HepG2 (cell line): ENCODE measurements around the gene WWP2. TPM values are rescaled to one million over a fixed set of nuclear protein-coding genes. Genes with fewer than 3 reads are reported as not detected.
A peak's percentile ranks its signal among the peaks of the same experiment; 100 is the strongest.

Experiments used
- ETV6 ChIP-seq: sonication (generic); formaldehyde crosslinking; conservative IDR thresholded peaks from 2 replicates; pipeline ENCODE4 v1.4.0; 2020; ENCODE audit warnings: missing genetic modification reagents
- HCFC1 ChIP-seq: fragments of 150-350 bp; IDR thresholded peaks from 2 replicates; pipeline ENCODE4 v1.6.1; 2014; ENCODE audit warnings: low read depth, low read length
- HHEX ChIP-seq: IDR thresholded peaks from 2 replicates; pipeline ENCODE4 v1.6.1; 2016; ENCODE audit warnings: control low read depth
- HMG20A ChIP-seq: IDR thresholded peaks from 2 replicates; pipeline ENCODE4 v1.6.1; 2016; ENCODE audit warnings: borderline replicate concordance
- HOXA5 ChIP-seq: sonication (generic); formaldehyde crosslinking; IDR thresholded peaks from 2 replicates; pipeline ENCODE4 v1.4.0; 2020; ENCODE audit warnings: missing genetic modification reagents
- IKZF5 ChIP-seq: IDR thresholded peaks from 2 replicates; pipeline ENCODE4 v1.6.1; 2018; ENCODE audit warnings: missing genetic modification reagents, mild to moderate bottlenecking, missing compliant biosample characterization
- MBNL3 ChIP-seq: fragments of 250-450 bp; sonication (Bioruptor Pico); conservative IDR thresholded peaks from 2 replicates; pipeline ENCODE4 v1.8.0; 2022; ENCODE audit warnings: mild to moderate bottlenecking, inconsistent platforms
- MTA3 ChIP-seq: sonication (generic); formaldehyde crosslinking; IDR thresholded peaks from 2 replicates; pipeline ENCODE4 v1.4.0; 2020; ENCODE audit warnings: missing genetic modification reagents
- RARA ChIP-seq: IDR thresholded peaks from 2 replicates; pipeline ENCODE4 v1.6.1; 2016; ENCODE audit warnings: missing genetic modification reagents, missing compliant biosample characterization
- SRSF9 ChIP-seq: fragments of 200-400 bp; formaldehyde crosslinking; IDR thresholded peaks from 2 replicates; pipeline ENCODE4 v1.6.1; 2018; ENCODE audit warnings: borderline replicate concordance, mild to moderate bottlenecking, low read depth, low read length; ENCODE audit not compliant: insufficient read depth, poor library complexity, severe bottlenecking
- UBTF ChIP-seq: sonication (generic); formaldehyde crosslinking; IDR thresholded peaks from 2 replicates; pipeline ENCODE4 v1.4.0; 2020; ENCODE audit warnings: mild to moderate bottlenecking, missing genetic modification reagents
- ZMYM4 ChIP-seq: sonication (generic); formaldehyde crosslinking; IDR thresholded peaks from 2 replicates; pipeline ENCODE4 v1.8.1; 2023; ENCODE audit warnings: mild to moderate bottlenecking, missing genetic modification reagents
- ZNF724P ChIP-seq: sonication (generic); formaldehyde crosslinking; IDR thresholded peaks from 2 replicates; pipeline ENCODE4 v1.8.0; 2022; ENCODE audit warnings: missing genetic modification reagents, borderline replicate concordance
- ZNF878 ChIP-seq: sonication (generic); formaldehyde crosslinking; IDR thresholded peaks from 2 replicates; pipeline ENCODE4 v1.8.1; 2023; ENCODE audit warnings: mild to moderate bottlenecking, missing genetic modification reagents, moderate library complexity
- polyA plus RNA-seq, 8 experiments: library from polyadenylated mRNA; depleted of rRNA in 3 of 8; stranded (reverse) in 7 of 8; unstranded in 1 of 8; fragments of >200 nt; fragmentation: Illumina TruSeq in 4 of 8; extraction: Trizol in 4 of 8; gene quantifications; 2 replicates each; pipeline versions ENCODE4 v1.2.1 to v1.2.3, GENCODE V29; 2011 to 2016; ENCODE audit warnings: low read depth in 4 of 8, missing spikeins in 1 of 8, mixed read lengths in 1 of 8; ENCODE audit not compliant: insufficient read depth in 1 of 8
- total RNA-seq, 5 experiments: library from RNA; depleted of rRNA; stranded (reverse); fragments of >200 nt; fragmentation: Illumina TruSeq; extraction: Trizol; gene quantifications; 2 replicates each; pipeline ENCODE4 v1.2.3, GENCODE V29; 2016; ENCODE audit warnings: low read depth in 1 of 5
- TF ChIP-seq, protein P1 (sequence below): sonication (generic); formaldehyde crosslinking; IDR thresholded peaks from 2 replicates; pipeline ENCODE4 v1.5.0; 2020; ENCODE audit warnings: mild to moderate bottlenecking, missing genetic modification reagents
- TF ChIP-seq, protein P2 (sequence below): sonication (generic); formaldehyde crosslinking; conservative IDR thresholded peaks from 2 replicates; pipeline ENCODE4 v1.8.0; 2022; ENCODE audit warnings: low read depth, missing genetic modification reagents
- TF ChIP-seq, protein P3 (sequence below): sonication (generic); formaldehyde crosslinking; IDR thresholded peaks from 2 replicates; pipeline ENCODE4 v1.5.1; 2020; ENCODE audit warnings: mild to moderate bottlenecking, missing genetic modification reagents, borderline replicate concordance

The WWP2 gene
- total and polyA plus RNA-seq, 2 of the 13 experiments (the other 11 are each of a cell fraction or from before 2014, with no cell fraction given) = 11.4 to 28.2 TPM

- TF ChIP-seq IKZF5 (CRISPR knock-in tag) (no peak), ZMYM4 (CRISPR knock-in tag) (peak; percentile 44; the same call in 1 of the 2 replicates), ZNF724P (CRISPR knock-in tag) (no peak), HMG20A (CRISPR knock-in tag) (0 out of 2 replicates have a peak, but pooled peaks have one; percentile 28), HCFC1 (no peak), MTA3 (CRISPR knock-in tag) (no peak), ETV6 (CRISPR knock-in tag) (no peak), HHEX (CRISPR knock-in tag) (peak; percentile 97), MBNL3 (CRISPR knock-in tag) (no peak), ZNF878 (CRISPR knock-in tag) (peak; percentile 14; the same call in 1 of the 2 replicates), UBTF (0 out of 2 replicates have a peak, but pooled peaks have one; percentile 15), SRSF9 (no peak), RARA (peak; percentile 67), HOXA5 (CRISPR knock-in tag) (no peak)
- TF ChIP-seq, protein P1, sequence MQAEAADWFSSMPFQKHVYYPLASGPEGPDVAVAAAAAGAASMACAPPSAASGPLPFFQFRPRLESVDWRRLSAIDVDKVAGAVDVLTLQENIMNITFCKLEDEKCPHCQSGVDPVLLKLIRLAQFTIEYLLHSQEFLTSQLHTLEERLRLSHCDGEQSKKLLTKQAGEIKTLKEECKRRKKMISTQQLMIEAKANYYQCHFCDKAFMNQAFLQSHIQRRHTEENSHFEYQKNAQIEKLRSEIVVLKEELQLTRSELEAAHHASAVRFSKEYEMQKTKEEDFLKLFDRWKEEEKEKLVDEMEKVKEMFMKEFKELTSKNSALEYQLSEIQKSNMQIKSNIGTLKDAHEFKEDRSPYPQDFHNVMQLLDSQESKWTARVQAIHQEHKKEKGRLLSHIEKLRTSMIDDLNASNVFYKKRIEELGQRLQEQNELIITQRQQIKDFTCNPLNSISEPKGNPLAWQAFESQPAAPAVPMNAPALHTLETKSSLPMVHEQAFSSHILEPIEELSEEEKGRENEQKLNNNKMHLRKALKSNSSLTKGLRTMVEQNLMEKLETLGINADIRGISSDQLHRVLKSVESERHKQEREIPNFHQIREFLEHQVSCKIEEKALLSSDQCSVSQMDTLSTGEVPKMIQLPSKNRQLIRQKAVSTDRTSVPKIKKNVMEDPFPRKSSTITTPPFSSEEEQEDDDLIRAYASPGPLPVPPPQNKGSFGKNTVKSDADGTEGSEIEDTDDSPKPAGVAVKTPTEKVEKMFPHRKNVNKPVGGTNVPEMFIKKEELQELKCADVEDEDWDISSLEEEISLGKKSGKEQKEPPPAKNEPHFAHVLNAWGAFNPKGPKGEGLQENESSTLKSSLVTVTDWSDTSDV (CRISPR knock-in tag) = no peak
- TF ChIP-seq, protein P2, sequence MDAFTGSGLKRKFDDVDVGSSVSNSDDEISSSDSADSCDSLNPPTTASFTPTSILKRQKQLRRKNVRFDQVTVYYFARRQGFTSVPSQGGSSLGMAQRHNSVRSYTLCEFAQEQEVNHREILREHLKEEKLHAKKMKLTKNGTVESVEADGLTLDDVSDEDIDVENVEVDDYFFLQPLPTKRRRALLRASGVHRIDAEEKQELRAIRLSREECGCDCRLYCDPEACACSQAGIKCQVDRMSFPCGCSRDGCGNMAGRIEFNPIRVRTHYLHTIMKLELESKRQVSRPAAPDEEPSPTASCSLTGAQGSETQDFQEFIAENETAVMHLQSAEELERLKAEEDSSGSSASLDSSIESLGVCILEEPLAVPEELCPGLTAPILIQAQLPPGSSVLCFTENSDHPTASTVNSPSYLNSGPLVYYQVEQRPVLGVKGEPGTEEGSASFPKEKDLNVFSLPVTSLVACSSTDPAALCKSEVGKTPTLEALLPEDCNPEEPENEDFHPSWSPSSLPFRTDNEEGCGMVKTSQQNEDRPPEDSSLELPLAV (CRISPR knock-in tag) = no peak
- TF ChIP-seq, protein P3, sequence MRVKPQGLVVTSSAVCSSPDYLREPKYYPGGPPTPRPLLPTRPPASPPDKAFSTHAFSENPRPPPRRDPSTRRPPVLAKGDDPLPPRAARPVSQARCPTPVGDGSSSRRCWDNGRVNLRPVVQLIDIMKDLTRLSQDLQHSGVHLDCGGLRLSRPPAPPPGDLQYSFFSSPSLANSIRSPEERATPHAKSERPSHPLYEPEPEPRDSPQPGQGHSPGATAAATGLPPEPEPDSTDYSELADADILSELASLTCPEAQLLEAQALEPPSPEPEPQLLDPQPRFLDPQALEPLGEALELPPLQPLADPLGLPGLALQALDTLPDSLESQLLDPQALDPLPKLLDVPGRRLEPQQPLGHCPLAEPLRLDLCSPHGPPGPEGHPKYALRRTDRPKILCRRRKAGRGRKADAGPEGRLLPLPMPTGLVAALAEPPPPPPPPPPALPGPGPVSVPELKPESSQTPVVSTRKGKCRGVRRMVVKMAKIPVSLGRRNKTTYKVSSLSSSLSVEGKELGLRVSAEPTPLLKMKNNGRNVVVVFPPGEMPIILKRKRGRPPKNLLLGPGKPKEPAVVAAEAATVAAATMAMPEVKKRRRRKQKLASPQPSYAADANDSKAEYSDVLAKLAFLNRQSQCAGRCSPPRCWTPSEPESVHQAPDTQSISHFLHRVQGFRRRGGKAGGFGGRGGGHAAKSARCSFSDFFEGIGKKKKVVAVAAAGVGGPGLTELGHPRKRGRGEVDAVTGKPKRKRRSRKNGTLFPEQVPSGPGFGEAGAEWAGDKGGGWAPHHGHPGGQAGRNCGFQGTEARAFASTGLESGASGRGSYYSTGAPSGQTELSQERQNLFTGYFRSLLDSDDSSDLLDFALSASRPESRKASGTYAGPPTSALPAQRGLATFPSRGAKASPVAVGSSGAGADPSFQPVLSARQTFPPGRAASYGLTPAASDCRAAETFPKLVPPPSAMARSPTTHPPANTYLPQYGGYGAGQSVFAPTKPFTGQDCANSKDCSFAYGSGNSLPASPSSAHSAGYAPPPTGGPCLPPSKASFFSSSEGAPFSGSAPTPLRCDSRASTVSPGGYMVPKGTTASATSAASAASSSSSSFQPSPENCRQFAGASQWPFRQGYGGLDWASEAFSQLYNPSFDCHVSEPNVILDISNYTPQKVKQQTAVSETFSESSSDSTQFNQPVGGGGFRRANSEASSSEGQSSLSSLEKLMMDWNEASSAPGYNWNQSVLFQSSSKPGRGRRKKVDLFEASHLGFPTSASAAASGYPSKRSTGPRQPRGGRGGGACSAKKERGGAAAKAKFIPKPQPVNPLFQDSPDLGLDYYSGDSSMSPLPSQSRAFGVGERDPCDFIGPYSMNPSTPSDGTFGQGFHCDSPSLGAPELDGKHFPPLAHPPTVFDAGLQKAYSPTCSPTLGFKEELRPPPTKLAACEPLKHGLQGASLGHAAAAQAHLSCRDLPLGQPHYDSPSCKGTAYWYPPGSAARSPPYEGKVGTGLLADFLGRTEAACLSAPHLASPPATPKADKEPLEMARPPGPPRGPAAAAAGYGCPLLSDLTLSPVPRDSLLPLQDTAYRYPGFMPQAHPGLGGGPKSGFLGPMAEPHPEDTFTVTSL (CRISPR knock-in tag) = peak; percentile 33; the same call in 1 of the 2 replicates
Measured at GRCh38 chr16:69771651-69771967, 9.5 kb downstream of the WWP2 start (continued).
